A549 (cell line): ENCODE measurements around the gene ATRN. TPM values are rescaled to one million over a fixed set of nuclear protein-coding genes. Genes with fewer than 3 reads are reported as not detected.

Experiments used
- ATAC-seq, 2 experiments: fragments of 200-7000 bp in 1 of 2; fragments of >200 bp in 1 of 2; cut with Nextera tagmentation in 1 of 2; cut with Tn5 transposase in 1 of 2; 3 replicates each; pipeline versions ENCODE4 v1.8.0 to v1.9.1; 2018 to 2020; ENCODE audit warnings: mild to moderate bottlenecking in 1 of 2, moderate library complexity in 1 of 2
- CTCF ChIA-PET: fragments of 300-600 bp; sonication (Branson Sonifier 250); formaldehyde crosslinking; extraction: SDS; loops from one replicate; lab custom pipeline; 2021; ENCODE audit warnings: antibody characterized with exemption, inconsistent platforms; lab: Yijun Ruan, JAX
- POLR2A ChIA-PET: fragments of 350-600 bp; formaldehyde crosslinking; extraction: SDS; loops from one replicate; lab custom pipeline; 2021; ENCODE audit warnings: antibody characterized with exemption, inconsistent platforms; lab: Yijun Ruan, JAX
- DNase-seq, 2 experiments: peaks; one replicate each; pipeline versions ENCODE4 v3.0.0 to v3.0.0-alpha.2; 2011 to 2016; ENCODE audit warnings: low read depth in 1 of 2, low spot score in 1 of 2
- FAIRE-seq: peaks from 2 replicates; lab custom pipeline; 2011; peaks lifted over from hg19 to GRCh38; lab: Jason Lieb, UNC
- H3K27ac ChIP-seq, 2 experiments: fragments of >200 bp; sonication (Bioruptor Twin); formaldehyde crosslinking; 3 replicates each; pipeline ENCODE4 v1.5.1; 2016 to 2017
- H3K4me1 ChIP-seq: fragments of >200 bp; sonication (Bioruptor Twin); formaldehyde crosslinking; 3 replicates; pipeline ENCODE4 v1.6.1; 2016
- H3K4me2 ChIP-seq: fragments of >200 bp; sonication (Bioruptor Twin); formaldehyde crosslinking; 3 replicates; pipeline ENCODE4 v1.6.1; 2016
- H3K4me3 ChIP-seq: fragments of >200 bp; sonication (Bioruptor Twin); formaldehyde crosslinking; 3 replicates; pipeline ENCODE4 v1.5.1; 2016
- H3K9me3 ChIP-seq: fragments of >200 bp; sonication (Bioruptor Twin); formaldehyde crosslinking; 3 replicates; pipeline ENCODE4 v1.6.1; 2016
- BCL3 ChIP-seq: fragments of >200 bp; sonication (Bioruptor Twin); formaldehyde crosslinking; IDR thresholded peaks from 3 replicates; pipeline ENCODE4 v1.6.1; 2016
- BHLHE40 ChIP-seq: IDR thresholded peaks from 2 replicates; pipeline ENCODE4 v1.6.1; 2012; ENCODE audit warnings: low read depth, low read length, inconsistent platforms
- CBX2 ChIP-seq: fragments of 200-600 bp; sonication (generic); IDR thresholded peaks from 2 replicates; pipeline ENCODE4 v1.6.1; 2016; ENCODE audit warnings: low read depth, mild to moderate bottlenecking, borderline replicate concordance
- CHD2 ChIP-seq: fragments of 150-350 bp; IDR thresholded peaks from 2 replicates; pipeline ENCODE4 v1.6.1; 2014; ENCODE audit warnings: low read length; ENCODE audit not compliant: partially characterized antibody
- EP300 ChIP-seq, 2 experiments: fragments of >200 bp; sonication (Bioruptor Twin); formaldehyde crosslinking; IDR thresholded peaks; 2 replicates in 1 of 2; 3 replicates in 1 of 2; pipeline ENCODE4 v1.6.1; 2016 to 2017
- ESRRA ChIP-seq: fragments of 150-350 bp; IDR thresholded peaks from 2 replicates; pipeline ENCODE4 v1.6.1; 2014; ENCODE audit warnings: mild to moderate bottlenecking, low read length, borderline replicate concordance
- GATA3 ChIP-seq: IDR thresholded peaks from 2 replicates; pipeline ENCODE4 v1.6.1; 2012; ENCODE audit warnings: borderline replicate concordance
- HEYL ChIP-seq: fragments of 250-450 bp; sonication (Bioruptor Pico); IDR thresholded peaks from 2 replicates; pipeline ENCODE4 v1.8.0; 2021; ENCODE audit warnings: mild to moderate bottlenecking, moderate library complexity
- HMGXB4 ChIP-seq: fragments of 250-450 bp; sonication (Bioruptor Pico); IDR thresholded peaks from 2 replicates; pipeline ENCODE4 v1.5.0; 2021; ENCODE audit warnings: mild to moderate bottlenecking, moderate library complexity, borderline replicate concordance
- HOXA7 ChIP-seq: fragments of 250-450 bp; sonication (Bioruptor Pico); IDR thresholded peaks from 2 replicates; pipeline ENCODE4 v1.5.0; 2020; ENCODE audit warnings: mild to moderate bottlenecking, moderate library complexity
- HOXB13 ChIP-seq: fragments of 250-450 bp; sonication (Bioruptor Pico); IDR thresholded peaks from 2 replicates; pipeline ENCODE4 v1.5.0; 2020; ENCODE audit warnings: low read depth, mild to moderate bottlenecking, moderate library complexity
- JUN ChIP-seq, 2 experiments: fragments of >200 bp; sonication (Bioruptor Twin); formaldehyde crosslinking; IDR thresholded peaks; 2 replicates in 1 of 2; 3 replicates in 1 of 2; pipeline ENCODE4 v1.6.1; 2016 to 2017
- KDM1A ChIP-seq: fragments of 200-600 bp; sonication (generic); IDR thresholded peaks from 2 replicates; pipeline ENCODE4 v1.6.1; 2016; ENCODE audit warnings: low read depth, mild to moderate bottlenecking
- KDM5A ChIP-seq: fragments of 200-600 bp; sonication (generic); IDR thresholded peaks from 2 replicates; pipeline ENCODE4 v1.6.1; 2016; ENCODE audit warnings: antibody characterized with exemption, mild to moderate bottlenecking
- MAX ChIP-seq: IDR thresholded peaks from 2 replicates; pipeline ENCODE4 v1.6.1; 2012
- NPAS2 ChIP-seq: fragments of 250-450 bp; sonication (Bioruptor Pico); IDR thresholded peaks from 2 replicates; pipeline ENCODE4 v1.8.0; 2022; ENCODE audit warnings: mild to moderate bottlenecking, moderate library complexity, borderline replicate concordance
- PHF8 ChIP-seq: fragments of 200-600 bp; sonication (generic); IDR thresholded peaks from 2 replicates; pipeline ENCODE4 v1.6.1; 2016; ENCODE audit warnings: low read depth, mild to moderate bottlenecking, antibody characterized with exemption, moderate library complexity, borderline replicate concordance
- POLR2AphosphoS2 ChIP-seq: conservative IDR thresholded peaks from 2 replicates; pipeline ENCODE4 v1.6.1; 2012; ENCODE audit warnings: low read length, improper control_type of control experiment, inconsistent platforms
- REST ChIP-seq: fragments of 200-600 bp; sonication (generic); IDR thresholded peaks from 2 replicates; pipeline ENCODE4 v1.6.1; 2016; ENCODE audit warnings: antibody characterized with exemption, mild to moderate bottlenecking, moderate library complexity
- RNF2 ChIP-seq: fragments of 200-600 bp; sonication (generic); IDR thresholded peaks from 2 replicates; pipeline ENCODE4 v1.6.1; 2016; ENCODE audit warnings: low read depth, mild to moderate bottlenecking, antibody characterized with exemption, moderate library complexity, borderline replicate concordance
- SMC3 ChIP-seq: fragments of >200 bp; sonication (Bioruptor Twin); formaldehyde crosslinking; IDR thresholded peaks from 3 replicates; pipeline ENCODE4 v1.6.1; 2018; ENCODE audit warnings: inconsistent platforms
- SREBF2 ChIP-seq: fragments of 450-650 bp; IDR thresholded peaks from 2 replicates; pipeline ENCODE4 v1.6.1; 2014; ENCODE audit warnings: mild to moderate bottlenecking, moderate library complexity
- TFCP2L1 ChIP-seq: fragments of 250-450 bp; sonication (Bioruptor Pico); IDR thresholded peaks from 2 replicates; pipeline ENCODE4 v1.5.0; 2021; ENCODE audit warnings: mild to moderate bottlenecking
- TP53 ChIP-seq: fragments of 250-450 bp; sonication (Bioruptor Pico); IDR thresholded peaks from 2 replicates; pipeline ENCODE4 v1.5.0; 2021; ENCODE audit warnings: mild to moderate bottlenecking, moderate library complexity
- ZC3H11A ChIP-seq: fragments of 450-650 bp; IDR thresholded peaks from 2 replicates; pipeline ENCODE4 v1.6.1; 2014; ENCODE audit warnings: antibody characterized with exemption, mild to moderate bottlenecking
- ZFP36 ChIP-seq: fragments of 450-650 bp; IDR thresholded peaks from 2 replicates; pipeline ENCODE4 v1.6.1; 2014; ENCODE audit warnings: borderline replicate concordance; ENCODE audit not compliant: partially characterized antibody
- ZNF302 ChIP-seq: fragments of 250-450 bp; sonication (Bioruptor Pico); IDR thresholded peaks from 2 replicates; pipeline ENCODE4 v1.9.0; 2021; ENCODE audit warnings: inconsistent platforms, mild to moderate bottlenecking, moderate library complexity
- WGBS: methylation state at CpG from one replicate; pipeline ENCODE4 v1.1.6; 2017; ENCODE audit errors: missing lambda C conversion rate; 5-methylcytosine and 5-hydroxymethylcytosine counted together
- polyA plus RNA-seq, 4 experiments: library from polyadenylated mRNA; depleted of rRNA in 3 of 4; stranded (reverse); fragments of >200 nt; fragmentation: RNase III in 1 of 4; extraction: RNeasy Plus Mini Kit Qiagen cat#74134 plus additional on column Dnase treatment in 1 of 4; gene quantifications; 2 replicates in 3 of 4; 3 replicates in 1 of 4; pipeline ENCODE4 v1.2.3, GENCODE V29; 2011 to 2017

ATRN gene
- polyA plus RNA-seq, 2 of the 4 experiments (the other 2 are of a cell fraction), result 21.3 to 58.7 TPM

GRCh38 chr20:3652676-3653596 is 182.1 kb downstream of the ATRN start:
- ATAC-seq (no peak), DNase-seq (no peak), FAIRE-seq (peak; percentile 49)
- H3K4me1 ChIP-seq, result no peaks in the 10 kb centered on the region
- H3K4me3 ChIP-seq, result no peak overlapping the region
- H3K9me3 ChIP-seq, result no peaks in the 10 kb centered on the region
- 92% methylated on average over 10 of the region's 10 CpGs for WGBS
- ChIA-PET POLR2A (no interaction called here), CTCF (interaction anchor here (0.9 to 61.5 kb wide), 8 partner anchors 14 to 431 kb away, joined by 3 to 2233 read pairs (median 6); partner anchors contain the start of genes ADISSP, HSPA12B and SIGLEC1)
- no peak overlapping the region for H3K4me2 ChIP-seq
- no peak overlapping the region for H3K27ac ChIP-seq
- TF ChIP-seq HOXB13 (no peak), CBX2 (no peak), HMGXB4 (no peak), ZNF302 (no peak), SREBF2 (no peak), JUN (IDR thresholded peaks at IDR 0.05) (no peak), SMC3 (no peak), ZC3H11A (no peak), PHF8 (no peak), KDM5A (no peak), CHD2 (no peak), HEYL (CRISPR knock-in tag) (no peak), RNF2 (no peak), GATA3 (no peak), KDM1A (no peak)
- TF ChIP-seq, all 56 proteins: peak for 0

- FAIRE-seq (no peak), ATAC-seq (no peak), DNase-seq (no peak)
- ChIA-PET POLR2A (no interaction called here), CTCF (interaction anchor here (1.0 to 61.5 kb wide), 5 partner anchors 12 to 90 kb away, joined by 3 to 2233 read pairs (median 4); partner anchors contain the start of genes ADISSP, HSPA12B and SIGLEC1)
- H3K4me1 ChIP-seq, result no peaks in the 10 kb centered on the region
- TF ChIP-seq NPAS2 (CRISPR knock-in tag) (no peak), MAX (no peak), ZFP36 (no peak), SREBF2 (no peak), ESRRA (no peak), TFCP2L1 (CRISPR knock-in tag) (no peak), EP300 (IDR thresholded peaks at IDR 0.05) (no peak), POLR2AphosphoS2 (no peak), HEYL (CRISPR knock-in tag) (no peak), ZNF302 (no peak), BHLHE40 (no peak), ZC3H11A (no peak), BCL3 (no peak), REST (no peak), TP53 (CRISPR knock-in tag) (no peak), HOXA7 (CRISPR knock-in tag) (no peak), CBX2 (no peak)
- no peaks in the 10 kb centered on the region for H3K9me3 ChIP-seq
- 64% methylated on average over 2 of the region's 2 CpGs for WGBS
- H3K4me2 ChIP-seq, result no peak overlapping the region
- H3K4me3 ChIP-seq, result no peak overlapping the region
- no peak overlapping the region for H3K27ac ChIP-seq
Observed at GRCh38 chr20:3653921-3654320, 183.1 kb downstream of the ATRN start.
